ENCODE measurements around the gene SIGLEC11.
"Not testable (repeated sequence)": the region's sequence is repeated elsewhere in the genome, so short reads cannot be mapped to it uniquely, and the experiment has no call there.

The SIGLEC11 gene

DNA sequence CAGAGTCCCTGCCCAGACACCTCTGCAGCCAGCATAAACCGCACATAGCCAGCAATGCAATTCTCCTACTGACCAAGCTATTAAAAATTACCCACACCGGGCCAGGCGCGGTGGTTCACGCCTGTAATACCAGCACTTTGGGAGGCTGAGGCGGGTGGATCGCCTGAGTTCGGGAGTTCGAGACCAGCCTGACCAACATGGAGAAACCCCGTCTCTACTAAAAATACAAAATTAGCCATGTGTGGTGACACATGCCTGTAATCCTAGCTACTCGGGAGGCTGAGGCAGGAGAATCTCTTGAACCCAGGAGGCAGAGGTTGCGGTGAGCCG, 36.1 kb downstream of the SIGLEC11 start:
- DNase-seq (ENCODE audit: low spot score), result not testable (repeated sequence)

DNA sequence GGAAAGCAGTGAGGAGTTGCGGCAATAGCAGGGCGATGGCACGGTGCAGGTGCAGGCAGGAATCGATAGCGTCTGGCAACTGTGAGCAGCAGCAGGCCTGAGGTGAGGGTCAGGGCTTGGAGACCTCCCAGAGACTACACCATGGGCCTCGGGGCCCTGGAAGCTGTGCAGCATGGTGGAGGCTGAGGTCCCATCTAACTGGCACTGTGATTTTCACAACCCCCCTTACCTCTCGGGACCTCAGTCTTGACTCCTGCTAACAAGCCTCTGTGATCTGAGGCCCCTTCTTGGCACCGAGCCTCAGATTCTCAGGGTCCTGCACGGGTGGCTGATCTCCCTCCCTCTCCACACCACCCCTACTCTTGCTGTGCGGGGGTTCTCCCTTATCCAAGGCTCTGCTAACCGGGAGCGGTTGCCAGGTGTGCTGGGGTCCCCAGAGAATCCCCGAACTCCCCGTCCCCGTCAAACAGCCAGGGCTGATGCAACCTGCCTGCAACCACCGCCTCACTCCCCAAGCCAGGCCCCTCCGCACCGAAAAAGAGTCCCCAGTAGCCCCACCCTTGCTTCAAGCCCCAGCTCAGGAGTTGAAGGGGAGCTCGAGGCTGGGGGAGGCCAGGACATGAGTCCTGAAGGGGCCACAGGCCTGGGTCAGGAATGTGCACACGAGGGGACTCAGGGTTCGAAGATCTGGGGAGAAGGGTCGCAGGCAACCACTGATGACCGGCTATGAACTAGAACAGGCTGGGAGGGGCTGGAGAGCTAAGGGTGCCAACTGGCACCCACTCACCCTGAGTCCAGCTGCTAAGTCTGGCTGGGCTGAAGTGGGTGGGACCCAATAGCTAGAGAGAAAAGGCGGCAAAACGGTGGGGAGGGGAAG, 36.7 kb downstream of the SIGLEC11 start:
- no peak for DNase-seq (ENCODE audit: low spot score)

DNA sequence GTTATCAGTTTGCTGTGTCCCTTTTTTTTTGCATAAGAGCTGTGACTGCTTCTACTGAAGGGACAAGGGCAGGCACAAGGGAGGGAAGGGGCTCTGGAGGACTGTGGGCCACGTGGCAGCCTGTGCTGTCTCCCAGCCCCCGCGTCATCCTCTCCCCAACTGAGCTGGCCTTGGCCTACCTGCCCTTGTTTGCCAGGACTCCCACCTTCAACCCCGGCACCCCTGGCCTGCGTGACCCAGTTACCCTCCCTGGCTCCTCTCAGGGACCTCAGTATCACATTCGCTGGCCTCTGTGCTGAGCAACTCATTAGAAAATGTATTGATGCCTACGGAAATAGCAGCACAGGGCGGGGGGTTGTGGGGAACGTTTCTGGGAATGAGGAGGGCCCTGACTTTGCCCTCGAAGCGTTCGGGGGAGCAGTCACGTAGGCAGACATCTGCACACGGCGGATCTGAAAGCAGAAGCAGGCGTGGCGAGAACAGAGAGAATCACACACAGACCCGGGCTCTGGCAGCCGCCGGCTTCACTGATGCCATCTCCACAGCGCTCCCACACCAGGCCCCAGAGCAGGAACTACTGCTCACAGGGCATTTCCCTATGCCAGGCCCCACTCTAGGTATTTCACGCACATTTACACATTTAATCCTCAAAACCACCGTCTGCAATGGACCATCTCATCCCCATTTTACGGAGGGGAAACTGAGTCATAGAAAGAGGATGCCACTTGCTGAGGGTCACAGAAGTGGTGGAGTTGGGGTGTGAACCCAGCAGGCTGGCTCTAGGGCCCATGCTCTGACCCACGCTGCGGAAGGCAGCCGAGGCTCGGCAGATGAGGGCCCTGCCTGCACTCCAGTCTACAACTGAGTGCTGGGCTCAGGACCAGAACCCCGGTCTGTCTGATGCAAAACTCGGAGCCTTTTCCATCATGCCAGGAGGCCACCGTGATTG, 37.6 kb downstream of the SIGLEC11 start:
- DNase-seq (ENCODE audit: low spot score), result no peak

DNA sequence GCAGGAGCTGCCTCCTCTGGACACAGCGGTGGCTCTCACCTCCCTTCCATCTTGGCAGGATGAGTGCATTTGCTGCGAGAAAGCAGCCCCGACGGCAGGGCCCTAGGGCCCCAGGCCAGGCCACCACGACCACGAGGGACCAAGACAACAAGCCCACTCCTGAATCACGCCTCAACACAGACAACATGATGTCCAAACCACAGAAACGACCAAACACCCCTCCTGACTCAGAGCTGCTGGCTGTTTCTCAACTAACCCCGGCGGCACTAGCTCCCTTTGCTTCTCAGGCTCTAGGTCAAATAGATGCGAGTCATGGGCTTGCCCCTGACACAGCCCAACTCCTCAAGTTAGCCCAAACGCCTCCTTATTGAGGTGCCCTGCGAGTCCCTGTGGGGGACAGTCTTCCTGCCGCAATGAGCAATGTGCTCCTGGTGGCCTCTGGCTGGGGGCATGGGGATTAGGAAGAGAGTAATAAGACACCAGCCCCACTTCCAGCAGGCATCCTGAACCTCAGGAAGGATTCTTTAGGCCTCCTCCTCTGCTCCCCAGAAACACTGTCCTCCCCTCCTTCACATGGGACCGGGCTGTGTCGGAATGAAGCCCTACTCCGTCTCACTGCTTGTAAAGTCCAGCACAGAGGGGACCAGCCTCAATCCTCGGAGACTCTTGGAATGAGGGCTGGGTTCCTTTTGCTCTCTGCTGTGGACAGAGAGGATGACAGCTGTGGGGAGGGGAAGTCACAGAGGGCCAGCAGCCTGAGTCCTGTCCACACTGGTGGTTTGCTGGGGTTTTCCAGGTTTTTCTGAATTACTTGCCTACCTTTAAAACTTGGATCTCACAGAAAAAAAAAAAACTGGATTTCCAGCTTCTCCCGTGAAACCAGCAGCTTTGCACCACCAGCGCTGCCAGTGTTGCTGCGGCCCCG, 38.8 kb downstream of the SIGLEC11 start:
- no peak for DNase-seq (ENCODE audit: low spot score)

DNA sequence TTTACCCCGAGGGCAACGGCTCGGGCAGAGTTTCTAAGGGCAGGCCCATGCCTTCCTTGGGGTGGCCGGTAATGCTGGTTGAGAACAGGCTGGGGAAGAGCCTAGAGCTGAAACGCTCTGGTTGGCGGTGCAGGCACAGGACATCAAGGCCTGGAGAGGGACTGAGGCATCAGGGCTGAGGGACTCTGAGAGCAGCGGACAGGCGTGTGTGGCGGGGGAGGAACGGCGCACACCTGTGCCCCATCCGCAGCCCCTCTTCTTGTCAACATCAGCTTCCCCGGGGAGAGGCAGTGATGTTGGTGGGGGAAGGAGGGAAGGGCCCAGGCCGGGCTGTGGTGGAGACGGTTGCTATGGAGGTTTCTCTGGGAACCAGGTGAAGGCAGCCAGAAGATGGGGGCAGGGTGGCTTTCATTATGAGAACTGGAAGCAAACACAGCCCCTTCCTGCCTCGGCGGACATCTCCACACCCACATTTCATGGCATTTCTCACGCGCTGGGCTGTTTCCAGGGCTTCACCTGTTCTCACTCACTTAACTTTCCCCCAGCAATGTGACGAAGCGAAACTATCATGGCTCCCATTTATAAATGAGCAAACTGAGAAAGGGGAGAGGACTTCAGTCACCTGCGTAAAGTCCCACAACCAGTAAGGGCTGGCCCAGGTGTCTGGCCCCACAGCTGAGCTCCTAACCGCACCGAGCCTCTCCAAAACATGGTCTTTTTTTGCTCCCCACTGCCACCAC, 40.2 kb downstream of the SIGLEC11 start:
- no peak for DNase-seq (ENCODE audit: low spot score)

DNA sequence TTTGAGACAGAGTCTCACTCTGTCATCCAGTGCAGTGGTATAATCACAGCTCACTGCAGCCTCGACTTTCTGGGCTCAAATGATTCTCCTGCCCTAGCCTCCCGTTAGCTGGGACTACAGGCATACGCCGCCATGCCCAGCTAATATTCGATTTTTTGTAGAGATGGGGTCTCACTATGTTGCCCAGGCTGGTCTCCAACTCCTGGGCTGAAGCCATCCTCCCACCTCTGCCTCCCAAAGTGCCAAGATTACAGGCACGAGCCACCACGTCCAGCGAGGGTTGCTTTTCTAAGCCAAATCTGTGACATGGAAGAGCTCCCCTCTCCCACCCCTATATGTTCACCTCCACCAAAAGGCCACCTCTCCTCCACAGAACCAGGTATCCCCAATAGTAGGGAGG, 42.9 kb downstream of the SIGLEC11 start:
- DNase-seq (ENCODE audit: low spot score), result no peak

DNA sequence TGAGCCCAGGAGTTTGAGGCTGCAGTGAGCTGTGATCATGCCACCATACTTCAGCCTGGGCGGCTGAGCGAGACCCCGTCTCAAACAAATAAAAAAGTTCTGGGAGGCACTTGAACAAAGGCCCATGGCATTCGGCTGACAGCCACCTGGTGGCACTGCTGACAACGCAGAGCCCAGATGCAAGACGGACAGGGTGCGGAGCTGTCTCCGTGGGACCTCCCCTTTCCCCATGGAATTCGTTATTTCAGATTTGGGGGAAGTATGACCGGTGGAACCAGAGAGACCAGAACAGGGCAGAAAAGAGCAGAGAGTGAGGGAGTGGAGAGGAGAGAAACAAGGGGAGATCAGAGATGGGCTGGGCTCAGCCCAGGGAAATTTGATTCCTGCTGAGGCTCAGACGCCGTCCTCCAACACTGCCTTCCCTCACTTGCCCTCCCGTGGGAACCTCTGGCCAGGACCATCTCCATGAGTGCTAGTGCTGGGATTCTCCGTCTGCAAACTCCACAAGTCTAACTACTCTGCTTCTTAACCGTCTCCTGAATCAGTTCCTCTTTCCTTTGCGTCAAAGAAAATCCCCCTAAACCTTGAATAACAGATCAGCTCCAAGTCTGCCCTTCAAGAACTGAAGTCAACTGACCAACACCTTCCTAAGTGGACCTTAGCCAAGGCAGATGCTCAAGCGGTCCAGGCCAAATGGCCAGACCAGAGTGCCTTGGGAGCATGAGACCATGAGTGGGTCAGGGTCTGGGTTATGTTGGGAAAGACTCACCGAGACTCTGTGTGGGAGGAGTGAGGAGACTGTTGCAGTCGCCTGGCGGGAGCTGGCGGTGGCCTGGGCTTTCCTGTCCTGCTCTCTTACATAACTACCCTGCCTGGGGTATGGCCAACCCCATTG, 43.9 kb downstream of the SIGLEC11 start:
- DNase-seq (ENCODE audit: low spot score), result no peak

DNA sequence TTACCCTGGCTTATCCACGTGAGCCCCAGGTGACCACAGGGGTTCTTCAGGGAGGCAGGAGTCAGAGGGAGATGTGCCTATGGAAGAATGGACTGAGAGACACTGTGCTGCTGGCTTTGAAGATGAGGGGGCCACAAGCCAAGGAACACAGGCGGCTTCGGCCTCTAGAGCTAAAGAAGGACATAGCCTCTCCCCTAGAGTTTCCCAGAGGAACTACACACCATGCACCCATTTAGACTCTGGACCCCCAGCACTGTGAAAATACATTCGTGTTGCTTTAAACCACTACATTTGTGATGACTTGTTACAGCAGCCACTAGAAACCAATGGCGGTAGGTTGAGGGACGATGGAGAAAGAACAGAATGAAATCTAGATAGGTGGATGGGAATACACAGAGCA, 45.7 kb downstream of the SIGLEC11 start:
- no peak for DNase-seq (ENCODE audit: low spot score)

DNA sequence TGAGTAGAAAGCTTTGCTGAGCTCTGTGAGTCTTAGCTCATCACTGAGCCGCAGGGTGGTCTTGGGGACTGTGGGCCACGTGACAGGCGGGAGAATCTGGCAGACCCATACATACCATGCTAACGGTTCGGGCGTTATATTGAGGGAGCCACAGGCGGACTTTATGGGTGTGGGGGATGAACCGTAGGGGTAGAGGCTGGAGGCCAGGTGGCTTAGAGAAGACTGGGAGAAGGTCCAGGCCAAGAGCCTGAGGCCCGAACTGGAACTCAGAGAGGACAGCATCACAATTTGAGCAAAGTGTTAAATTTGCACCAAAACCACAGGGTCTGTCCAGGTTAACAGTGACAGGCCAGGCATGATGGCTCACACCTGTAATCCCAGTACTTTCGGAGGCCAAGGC, 47.3 kb downstream of the SIGLEC11 start:
- DNase-seq (ENCODE audit: low spot score), result no peak

DNA sequence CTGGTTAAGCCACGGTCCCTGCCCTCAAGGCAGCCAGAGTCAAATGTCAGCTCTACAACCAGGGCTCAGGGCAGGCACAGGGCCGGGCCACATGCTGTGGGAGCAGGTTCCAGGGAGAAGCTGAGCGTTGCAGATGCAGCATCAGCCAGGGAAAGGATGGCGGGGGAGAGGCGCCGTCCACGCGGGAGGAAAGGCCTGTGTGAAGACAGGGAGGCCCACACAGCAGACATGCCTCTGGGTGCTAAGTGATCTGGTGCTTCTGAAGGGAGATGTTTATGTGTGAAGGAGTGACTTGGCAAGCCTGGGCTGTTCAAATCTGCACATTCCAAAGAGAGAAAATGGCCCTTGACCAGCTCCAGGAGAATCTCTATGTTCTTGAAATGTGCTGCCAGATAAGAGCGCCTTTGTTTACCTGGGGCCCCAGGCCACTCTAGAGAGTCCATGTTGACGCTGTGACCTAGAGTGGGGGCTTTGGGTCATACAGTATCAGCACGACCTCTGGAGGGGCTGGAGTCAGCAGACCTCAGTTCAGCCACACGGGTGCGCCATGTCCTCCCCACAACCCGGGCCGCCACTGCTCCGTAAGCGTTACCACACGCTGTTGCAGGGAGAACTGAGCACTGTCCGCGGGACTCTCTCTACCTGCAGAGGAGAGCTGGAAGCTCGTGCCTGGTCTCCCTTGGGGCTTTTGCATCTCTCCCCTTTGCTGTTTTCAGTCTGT, 47.8 kb downstream of the SIGLEC11 start:
- DNase-seq (ENCODE audit: low spot score), result no peak

DNA sequence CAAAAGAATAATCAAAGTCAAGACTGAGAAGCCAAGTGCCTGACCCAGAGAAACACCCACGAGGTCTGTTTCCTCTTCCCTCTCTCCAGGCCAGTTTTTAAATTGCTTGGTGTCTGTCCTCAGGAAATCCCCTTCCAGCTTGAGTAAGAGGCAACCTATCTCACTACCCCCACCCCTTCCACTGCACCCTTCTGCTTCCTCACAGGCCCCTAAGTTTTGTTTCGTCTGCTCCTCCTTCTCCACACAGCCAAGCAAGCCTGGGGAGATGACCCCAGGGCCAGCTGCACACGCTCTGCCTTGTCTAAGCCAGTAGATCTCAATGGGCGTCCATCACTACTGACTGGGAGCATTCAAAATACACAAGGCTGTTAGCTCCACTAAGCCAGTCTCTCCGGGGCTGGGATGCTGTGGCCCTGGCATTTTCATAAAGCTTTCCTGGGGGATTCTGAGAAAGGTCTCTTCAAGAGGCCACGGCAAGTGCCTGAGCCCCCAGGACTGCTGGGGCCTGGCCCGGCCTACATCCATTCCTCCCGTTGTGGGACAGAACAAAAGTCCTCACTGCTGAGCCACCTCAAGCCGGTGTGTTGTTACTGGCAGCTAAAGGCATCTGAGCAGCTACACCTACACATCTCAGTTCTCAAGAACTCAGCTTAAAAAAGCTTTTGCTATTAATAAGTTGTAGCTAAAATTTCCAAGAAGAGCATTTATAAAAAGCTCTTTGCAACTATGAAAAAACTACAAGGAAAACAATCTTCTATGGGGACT, 49.4 kb downstream of the SIGLEC11 start:
- no peak for DNase-seq (ENCODE audit: low spot score)

DNA sequence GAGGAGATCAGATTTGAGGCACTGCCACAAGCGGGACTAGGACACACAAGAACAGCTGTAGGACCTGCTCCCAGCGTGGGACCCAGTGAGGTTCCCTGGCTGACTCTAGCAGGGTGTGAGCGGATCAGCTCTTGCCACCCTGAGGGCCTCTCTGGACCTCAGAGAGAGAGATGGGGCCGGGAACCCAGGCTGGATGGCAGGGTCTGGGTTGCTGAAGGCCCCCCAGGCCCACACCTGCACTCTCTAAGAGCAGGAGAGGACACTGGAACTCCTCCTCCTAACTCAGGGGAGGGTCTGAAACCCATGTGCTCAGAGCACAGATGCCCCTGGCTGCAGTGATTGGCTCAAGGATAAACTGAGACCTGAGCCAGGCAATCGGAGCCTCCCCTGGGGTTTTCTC, 50.8 kb downstream of the SIGLEC11 start:
- DNase-seq (ENCODE audit: low spot score), result no peak

DNA sequence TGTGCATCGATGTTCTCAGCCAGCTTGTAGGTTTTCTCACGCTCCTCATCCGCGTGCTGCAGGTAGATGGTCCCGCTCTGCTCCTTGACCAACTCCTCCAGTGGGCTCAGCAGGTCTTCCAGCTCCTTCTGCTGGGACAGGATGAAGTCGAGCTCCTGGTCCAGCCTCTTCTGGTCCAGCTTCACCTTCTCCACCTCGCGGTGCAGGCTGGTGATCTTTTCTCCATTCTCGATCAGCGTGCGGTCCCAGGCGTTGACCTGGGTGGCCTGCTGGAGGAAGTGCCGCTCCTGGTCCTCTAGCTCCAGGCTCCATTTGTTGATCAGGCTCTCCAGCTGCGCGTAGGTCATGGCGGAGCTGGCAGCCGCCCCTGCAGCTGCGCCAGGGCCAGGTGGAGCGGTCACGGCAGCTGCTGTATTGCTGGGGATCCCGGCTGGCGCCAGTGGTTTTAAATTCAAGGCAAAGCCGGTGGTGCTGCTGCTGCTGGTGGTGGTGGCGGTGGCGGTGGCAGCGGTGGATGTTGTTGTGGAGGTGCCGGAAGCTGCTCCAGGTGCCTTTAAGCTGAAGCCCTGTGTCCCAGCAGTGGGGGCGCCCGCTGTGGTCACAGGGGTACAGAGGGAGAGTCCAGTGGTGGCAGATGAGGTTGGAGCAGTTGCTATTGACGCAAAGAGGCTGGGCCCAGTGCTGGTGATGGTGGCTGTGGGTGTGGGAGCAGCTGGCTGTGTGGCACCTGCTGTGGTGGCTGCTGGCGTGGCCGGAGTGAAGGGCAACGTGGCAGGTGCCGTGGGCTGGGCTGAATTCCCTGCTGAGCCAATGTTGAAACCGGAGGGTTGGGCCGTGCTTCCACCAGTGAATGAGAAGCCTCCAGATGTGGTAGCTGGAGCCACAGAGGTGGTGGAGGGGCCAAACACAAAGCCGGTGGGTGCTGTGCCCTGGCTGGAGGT, 52.2 kb downstream of the SIGLEC11 start:
- DNase-seq (ENCODE audit: low spot score), result no peak

DNA sequence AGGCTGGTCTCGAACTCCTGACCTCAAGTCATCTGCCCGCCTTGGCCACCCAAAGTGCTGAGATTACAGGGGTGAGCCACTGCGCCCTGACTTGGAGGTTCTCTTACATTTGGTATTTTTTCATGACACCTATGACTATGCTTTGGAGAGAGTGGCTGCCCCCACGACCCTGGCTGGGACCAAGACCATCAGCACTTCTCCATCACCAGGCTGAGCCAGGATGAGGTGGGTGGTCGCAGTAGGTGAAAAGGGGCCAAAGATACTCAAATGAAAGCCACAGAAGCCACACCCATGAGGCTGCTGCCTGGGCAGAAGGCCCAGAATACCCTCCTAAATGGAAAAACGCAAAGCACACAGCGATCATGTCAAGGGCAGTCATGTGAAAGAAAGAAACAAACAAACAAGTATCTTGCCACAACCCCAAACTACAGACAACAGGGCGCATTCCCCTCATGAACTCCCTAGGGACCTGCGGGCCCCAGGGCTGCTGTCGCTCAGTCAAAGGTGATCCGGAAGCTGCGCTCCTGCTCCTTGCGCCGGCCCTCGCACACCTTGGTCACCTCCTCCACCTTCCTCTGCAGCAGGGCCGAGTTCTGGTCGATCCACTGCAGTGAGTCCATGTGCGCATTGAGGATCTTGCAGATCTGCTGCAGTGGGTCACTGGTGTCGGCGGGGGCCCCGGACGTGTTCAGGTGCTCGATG, 53.1 kb downstream of the SIGLEC11 start:
- no peak for DNase-seq (ENCODE audit: low spot score)

DNA sequence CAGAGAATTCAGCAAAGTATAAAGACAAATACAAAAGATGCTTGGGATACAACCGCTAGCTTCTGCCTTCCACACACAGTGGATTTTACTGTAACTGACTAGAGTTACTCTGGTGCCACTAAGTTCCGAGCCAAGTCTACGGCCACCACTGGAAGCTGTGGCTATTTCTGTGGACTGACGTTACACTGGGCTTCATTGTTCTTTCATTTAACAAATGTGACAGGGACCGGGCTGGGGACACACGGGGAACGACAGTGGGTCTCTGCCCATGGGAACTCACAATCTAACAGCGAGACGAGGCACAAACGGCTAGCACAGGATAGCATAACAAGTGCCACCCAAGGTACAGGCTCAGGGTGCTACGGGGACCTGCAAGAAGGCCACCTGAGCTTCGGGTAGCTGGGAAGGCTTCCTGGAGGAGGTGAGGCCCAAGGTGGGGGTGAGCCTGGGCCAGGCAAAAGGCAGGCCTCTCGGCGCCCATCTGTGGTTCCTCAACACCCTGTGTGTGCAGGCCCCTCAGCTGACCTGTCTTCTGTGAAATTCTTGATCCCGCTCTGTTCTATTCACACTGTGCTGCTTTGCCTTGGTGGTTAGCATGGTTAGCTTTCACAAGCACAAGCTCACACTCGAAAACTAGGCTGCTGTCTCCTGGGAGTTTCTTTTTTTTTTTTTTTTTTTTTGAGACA, 54.0 kb downstream of the SIGLEC11 start:
- no peak for DNase-seq (ENCODE audit: low spot score)

DNA sequence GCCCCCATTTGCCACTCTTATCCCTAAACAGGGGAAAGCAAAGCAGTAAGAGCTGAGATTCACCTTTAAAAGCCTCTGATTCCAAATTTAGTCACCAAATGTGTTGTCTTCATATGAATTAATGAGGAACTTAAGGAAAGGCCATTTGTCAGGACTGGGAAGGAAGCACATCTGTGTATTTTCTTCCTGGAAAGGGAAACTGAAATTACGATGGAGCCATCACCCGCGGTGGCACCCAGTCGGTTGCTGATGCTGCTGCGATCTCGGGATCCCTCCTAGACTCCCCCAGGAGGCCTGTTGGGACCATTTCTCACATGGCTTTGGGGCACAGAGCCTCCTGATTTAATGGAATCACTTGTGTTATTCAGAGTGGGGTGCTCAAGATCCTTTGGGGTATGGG, 56.8 kb downstream of the SIGLEC11 start:
- DNase-seq (ENCODE audit: low spot score), result no peak

Measured in LoVo (cell line).